HG03442 (cell line): Measurements from ENCODE around the gene MYH6.

ENCODE experiments used
- ATAC-seq: cut with Tn5 transposase; IDR thresholded peaks from one replicate; pipeline ENCODE4 v1.9.1; 2021; ENCODE audit warnings: mild to moderate bottlenecking, moderate library complexity; ENCODE audit not compliant: unreplicated experiment

Gene MYH6

GRCh38 chr14:23339506-23340268 lies 68.4 kb downstream of the MYH6 start:
- no peak for ATAC-seq

GRCh38 chr14:23335623-23336022 lies 72.5 kb downstream of the MYH6 start:
- ATAC-seq = no peak
